WTC11 (cell line): ENCODE measurements around the gene RUVBL2.

Experiments
- CREB1 ChIP-seq: sonication (generic); formaldehyde crosslinking; IDR thresholded peaks from 2 replicates; pipeline ENCODE4 v1.8.0; 2023; ENCODE audit warnings: mild to moderate bottlenecking, missing genetic modification reagents
- EMX1 ChIP-seq: fragments of 250-450 bp; sonication (Bioruptor Pico); IDR thresholded peaks from 2 replicates; pipeline ENCODE4 v1.8.0; 2021; ENCODE audit warnings: mild to moderate bottlenecking
- ETV6 ChIP-seq: sonication (generic); formaldehyde crosslinking; IDR thresholded peaks from 2 replicates; pipeline ENCODE4 v1.8.1; 2022; ENCODE audit warnings: mild to moderate bottlenecking, missing genetic modification reagents
- NR2C2 ChIP-seq: sonication (generic); formaldehyde crosslinking; IDR thresholded peaks from 2 replicates; pipeline ENCODE4 v1.8.0; 2022; ENCODE audit warnings: mild to moderate bottlenecking, missing genetic modification reagents
- ZNF232 ChIP-seq: sonication (generic); formaldehyde crosslinking; IDR thresholded peaks from 2 replicates; pipeline ENCODE4 v1.8.0; 2022; ENCODE audit warnings: mild to moderate bottlenecking, missing genetic modification reagents
- TF ChIP-seq, protein P1 (sequence below): fragments of 250-450 bp; sonication (Bioruptor Pico); IDR thresholded peaks from 2 replicates; pipeline ENCODE4 v2.1.2; 2022; ENCODE audit warnings: mild to moderate bottlenecking, moderate library complexity
- TF ChIP-seq, protein P2 (sequence below): sonication (generic); formaldehyde crosslinking; conservative IDR thresholded peaks from 2 replicates; pipeline ENCODE4 v1.8.1; 2023; ENCODE audit warnings: mild to moderate bottlenecking, low read depth, missing genetic modification reagents, moderate library complexity
- TF ChIP-seq, protein P3 (sequence below): sonication (generic); formaldehyde crosslinking; IDR thresholded peaks from 2 replicates; pipeline ENCODE4 v1.8.1; 2023; ENCODE audit warnings: mild to moderate bottlenecking, moderate library complexity, missing genetic modification reagents
- TF ChIP-seq, protein P4 (sequence below): fragments of 250-450 bp; sonication (Bioruptor Pico); IDR thresholded peaks from 2 replicates; pipeline ENCODE4 v1.9.0; 2021; ENCODE audit warnings: moderate library complexity, mild to moderate bottlenecking, inconsistent platforms, borderline replicate concordance

DNA sequence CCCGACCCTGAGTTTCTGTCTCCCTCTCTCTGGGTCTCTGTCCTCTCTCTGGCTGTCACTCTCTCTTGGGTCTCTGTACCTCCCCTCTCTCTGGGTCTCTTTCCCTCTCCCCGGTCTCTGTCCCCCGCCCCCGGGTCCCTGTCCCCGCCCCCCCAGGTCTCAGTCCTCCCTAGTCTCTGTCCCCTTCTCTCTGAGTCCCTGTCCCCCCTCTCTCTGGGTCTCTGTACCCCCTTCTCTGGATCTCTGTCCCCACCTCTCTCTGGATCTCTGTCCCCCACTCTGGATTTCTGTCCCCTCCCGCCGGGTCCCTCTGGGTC is 30.9 kb upstream of the RUVBL2 start:
- TF ChIP-seq NR2C2 = no peak
- TF ChIP-seq ETV6 (CRISPR knock-in tag) = no peak
- TF ChIP-seq EMX1 (CRISPR knock-in tag) = no peak
- TF ChIP-seq, protein P1, sequence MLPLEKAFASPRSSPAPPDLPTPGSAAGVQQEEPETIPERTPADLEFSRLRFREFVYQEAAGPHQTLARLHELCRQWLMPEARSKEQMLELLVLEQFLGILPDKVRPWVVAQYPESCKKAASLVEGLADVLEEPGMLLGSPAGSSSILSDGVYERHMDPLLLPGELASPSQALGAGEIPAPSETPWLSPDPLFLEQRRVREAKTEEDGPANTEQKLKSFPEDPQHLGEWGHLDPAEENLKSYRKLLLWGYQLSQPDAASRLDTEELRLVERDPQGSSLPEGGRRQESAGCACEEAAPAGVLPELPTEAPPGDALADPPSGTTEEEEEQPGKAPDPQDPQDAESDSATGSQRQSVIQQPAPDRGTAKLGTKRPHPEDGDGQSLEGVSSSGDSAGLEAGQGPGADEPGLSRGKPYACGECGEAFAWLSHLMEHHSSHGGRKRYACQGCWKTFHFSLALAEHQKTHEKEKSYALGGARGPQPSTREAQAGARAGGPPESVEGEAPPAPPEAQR (CRISPR knock-in tag) = no peak
- TF ChIP-seq, protein P2, sequence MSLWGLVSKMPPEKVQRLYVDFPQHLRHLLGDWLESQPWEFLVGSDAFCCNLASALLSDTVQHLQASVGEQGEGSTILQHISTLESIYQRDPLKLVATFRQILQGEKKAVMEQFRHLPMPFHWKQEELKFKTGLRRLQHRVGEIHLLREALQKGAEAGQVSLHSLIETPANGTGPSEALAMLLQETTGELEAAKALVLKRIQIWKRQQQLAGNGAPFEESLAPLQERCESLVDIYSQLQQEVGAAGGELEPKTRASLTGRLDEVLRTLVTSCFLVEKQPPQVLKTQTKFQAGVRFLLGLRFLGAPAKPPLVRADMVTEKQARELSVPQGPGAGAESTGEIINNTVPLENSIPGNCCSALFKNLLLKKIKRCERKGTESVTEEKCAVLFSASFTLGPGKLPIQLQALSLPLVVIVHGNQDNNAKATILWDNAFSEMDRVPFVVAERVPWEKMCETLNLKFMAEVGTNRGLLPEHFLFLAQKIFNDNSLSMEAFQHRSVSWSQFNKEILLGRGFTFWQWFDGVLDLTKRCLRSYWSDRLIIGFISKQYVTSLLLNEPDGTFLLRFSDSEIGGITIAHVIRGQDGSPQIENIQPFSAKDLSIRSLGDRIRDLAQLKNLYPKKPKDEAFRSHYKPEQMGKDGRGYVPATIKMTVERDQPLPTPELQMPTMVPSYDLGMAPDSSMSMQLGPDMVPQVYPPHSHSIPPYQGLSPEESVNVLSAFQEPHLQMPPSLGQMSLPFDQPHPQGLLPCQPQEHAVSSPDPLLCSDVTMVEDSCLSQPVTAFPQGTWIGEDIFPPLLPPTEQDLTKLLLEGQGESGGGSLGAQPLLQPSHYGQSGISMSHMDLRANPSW (CRISPR knock-in tag) = no peak
- TF ChIP-seq, protein P3, sequence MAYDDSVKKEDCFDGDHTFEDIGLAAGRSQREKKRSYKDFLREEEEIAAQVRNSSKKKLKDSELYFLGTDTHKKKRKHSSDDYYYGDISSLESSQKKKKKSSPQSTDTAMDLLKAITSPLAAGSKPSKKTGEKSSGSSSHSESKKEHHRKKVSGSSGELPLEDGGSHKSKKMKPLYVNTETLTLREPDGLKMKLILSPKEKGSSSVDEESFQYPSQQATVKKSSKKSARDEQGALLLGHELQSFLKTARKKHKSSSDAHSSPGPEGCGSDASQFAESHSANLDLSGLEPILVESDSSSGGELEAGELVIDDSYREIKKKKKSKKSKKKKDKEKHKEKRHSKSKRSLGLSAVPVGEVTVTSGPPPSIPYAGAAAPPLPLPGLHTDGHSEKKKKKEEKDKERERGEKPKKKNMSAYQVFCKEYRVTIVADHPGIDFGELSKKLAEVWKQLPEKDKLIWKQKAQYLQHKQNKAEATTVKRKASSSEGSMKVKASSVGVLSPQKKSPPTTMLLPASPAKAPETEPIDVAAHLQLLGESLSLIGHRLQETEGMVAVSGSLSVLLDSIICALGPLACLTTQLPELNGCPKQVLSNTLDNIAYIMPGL (CRISPR knock-in tag) = no peak
- TF ChIP-seq, protein P4, sequence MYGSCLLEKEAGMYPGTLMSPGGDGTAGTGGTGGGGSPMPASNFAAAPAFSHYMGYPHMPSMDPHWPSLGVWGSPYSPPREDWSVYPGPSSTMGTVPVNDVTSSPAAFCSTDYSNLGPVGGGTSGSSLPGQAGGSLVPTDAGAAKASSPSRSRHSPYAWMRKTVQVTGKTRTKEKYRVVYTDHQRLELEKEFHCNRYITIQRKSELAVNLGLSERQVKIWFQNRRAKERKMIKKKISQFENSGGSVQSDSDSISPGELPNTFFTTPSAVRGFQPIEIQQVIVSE (CRISPR knock-in tag) = no peak
- no peak for TF ChIP-seq CREB1 (CRISPR knock-in tag)
- TF ChIP-seq ZNF232 (CRISPR knock-in tag) = no peak
